WTC11 (cell line): ENCODE results near the gene RARS2. TPM values are rescaled to one million over a fixed set of nuclear protein-coding genes. Genes with fewer than 3 reads are reported as not detected.
A peak's percentile ranks its signal among the peaks of the same experiment; 100 is the strongest.

Source experiments
- ATAC-seq: fragments of 200-7000 bp; cut with Tn5 transposase; 2 replicates; pipeline ENCODE4 v1.10.0; 2021; ENCODE audit warnings: mild to moderate bottlenecking, moderate library complexity
- Bru-seq: library from RNA; stranded (reverse); fragments of 400-500 nt; gene quantifications from one replicate; lab custom pipeline; 2021; lab: Mats Ljungman, UMichigan
- CTCF ChIA-PET: fragments of 300-600 bp; sonication (Branson Sonifier 250); formaldehyde crosslinking; loops from one replicate; lab custom pipeline; 2021; ENCODE audit warnings: antibody characterized with exemption; lab: Charles Lee
- POLR2A ChIA-PET: fragments of 350-600 bp; sonication (Branson Sonifier 250); formaldehyde crosslinking; loops from one replicate; lab custom pipeline; 2021; ENCODE audit warnings: antibody characterized with exemption; lab: Charles Lee
- DNase-seq: peaks from one replicate; pipeline ENCODE4 v3.0.0; 2021; ENCODE audit warnings: low spot score
- H3K27ac Mint-ChIP-seq: 2 replicates; pipeline ENCODE4 v1.8.0; 2021; ENCODE audit warnings: mixed read lengths
- H3K27me3 Mint-ChIP-seq: 2 replicates; pipeline ENCODE4 v1.8.0; 2021; ENCODE audit warnings: low read depth, mild to moderate bottlenecking, moderate library complexity, mixed read lengths
- H3K36me3 Mint-ChIP-seq: 2 replicates; pipeline ENCODE4 v1.8.0; 2021; ENCODE audit warnings: mixed read lengths
- H3K4me1 Mint-ChIP-seq: 2 replicates; pipeline ENCODE4 v1.8.0; 2022; ENCODE audit warnings: mixed read lengths
- H3K4me3 Mint-ChIP-seq: 2 replicates; pipeline ENCODE4 v1.8.0; 2021; ENCODE audit warnings: mild to moderate bottlenecking, moderate library complexity, mixed read lengths
- H3K9me3 Mint-ChIP-seq: 2 replicates; pipeline ENCODE4 v1.8.0; 2021; ENCODE audit warnings: mixed read lengths
- ATF1 ChIP-seq: sonication (generic); formaldehyde crosslinking; IDR thresholded peaks from 2 replicates; pipeline ENCODE4 v1.8.1; 2023; ENCODE audit warnings: mild to moderate bottlenecking, moderate library complexity, missing genetic modification reagents
- ATF6 ChIP-seq: sonication (generic); formaldehyde crosslinking; IDR thresholded peaks from 2 replicates; pipeline ENCODE4 v1.8.1; 2023; ENCODE audit warnings: mild to moderate bottlenecking, missing genetic modification reagents
- CREM ChIP-seq: sonication (generic); formaldehyde crosslinking; IDR thresholded peaks from 2 replicates; pipeline ENCODE4 v1.8.1; 2022; ENCODE audit warnings: mild to moderate bottlenecking, missing genetic modification reagents, moderate library complexity
- E2F5 ChIP-seq: sonication (generic); formaldehyde crosslinking; IDR thresholded peaks from 2 replicates; pipeline ENCODE4 v1.8.1; 2022; ENCODE audit warnings: mild to moderate bottlenecking, moderate library complexity, missing genetic modification reagents
- ETV6 ChIP-seq: sonication (generic); formaldehyde crosslinking; IDR thresholded peaks from 2 replicates; pipeline ENCODE4 v1.8.1; 2022; ENCODE audit warnings: mild to moderate bottlenecking, missing genetic modification reagents
- FOXK1 ChIP-seq: sonication (generic); formaldehyde crosslinking; IDR thresholded peaks from 2 replicates; pipeline ENCODE4 v1.8.0; 2022; ENCODE audit warnings: mild to moderate bottlenecking, moderate library complexity, missing genetic modification reagents
- FOXP1 ChIP-seq: sonication (generic); formaldehyde crosslinking; IDR thresholded peaks from 2 replicates; pipeline ENCODE4 v1.8.0; 2022; ENCODE audit warnings: missing genetic modification reagents, mild to moderate bottlenecking, moderate library complexity, borderline replicate concordance
- GABPB1 ChIP-seq: sonication (generic); formaldehyde crosslinking; IDR thresholded peaks from 2 replicates; pipeline ENCODE4 v1.8.1; 2023; ENCODE audit warnings: mild to moderate bottlenecking, missing genetic modification reagents
- JUN ChIP-seq: sonication (generic); formaldehyde crosslinking; IDR thresholded peaks from 2 replicates; pipeline ENCODE4 v1.8.0; 2023; ENCODE audit warnings: mild to moderate bottlenecking, missing genetic modification reagents
- KAT7 ChIP-seq: sonication (generic); formaldehyde crosslinking; IDR thresholded peaks from 2 replicates; pipeline ENCODE4 v1.8.1; 2023; ENCODE audit warnings: missing genetic modification reagents, mild to moderate bottlenecking, borderline replicate concordance
- NFYB ChIP-seq: sonication (generic); formaldehyde crosslinking; conservative IDR thresholded peaks from 2 replicates; pipeline ENCODE4 v1.8.0; 2022; ENCODE audit warnings: low read depth, missing genetic modification reagents
- NR1H2 ChIP-seq: sonication (generic); formaldehyde crosslinking; IDR thresholded peaks from 2 replicates; pipeline ENCODE4 v1.9.0; 2021; ENCODE audit warnings: mild to moderate bottlenecking, moderate library complexity, missing genetic modification reagents
- TEAD1 ChIP-seq: sonication (generic); formaldehyde crosslinking; IDR thresholded peaks from 2 replicates; pipeline ENCODE4 v1.8.0; 2022; ENCODE audit warnings: mild to moderate bottlenecking, missing genetic modification reagents
- TEAD4 ChIP-seq: sonication (generic); formaldehyde crosslinking; IDR thresholded peaks from 2 replicates; pipeline ENCODE4 v1.8.0; 2022; ENCODE audit warnings: mild to moderate bottlenecking, missing genetic modification reagents
- ZNF232 ChIP-seq: sonication (generic); formaldehyde crosslinking; IDR thresholded peaks from 2 replicates; pipeline ENCODE4 v1.8.0; 2022; ENCODE audit warnings: mild to moderate bottlenecking, missing genetic modification reagents
- ZNF423 ChIP-seq: fragments of 250-450 bp; sonication (Bioruptor Pico); IDR thresholded peaks from 2 replicates; pipeline ENCODE4 v2.1.2; 2022; ENCODE audit warnings: mild to moderate bottlenecking, moderate library complexity
- ZNF425 ChIP-seq: fragments of 250-450 bp; sonication (Bioruptor Pico); conservative IDR thresholded peaks from 2 replicates; pipeline ENCODE4 v1.9.0; 2021; ENCODE audit warnings: mild to moderate bottlenecking
- long read RNA-seq, 3 experiments: library from RNA in 1 of 3; library from capped mRNA in 1 of 3; library from polyadenylated mRNA in 1 of 3; unstranded in 2 of 3; stranded (forward) in 1 of 3; transcript quantifications; one replicate each; pipeline ENCODE4 v2.0.0, GENCODE V29; 2021
- total RNA-seq: library from RNA; stranded (reverse); gene quantifications from 3 replicates; pipeline ENCODE4 v1.2.3, GENCODE V29; 2021
- TF ChIP-seq, protein P1 (sequence below): sonication (generic); formaldehyde crosslinking; IDR thresholded peaks from 2 replicates; pipeline ENCODE4 v1.8.1; 2022; ENCODE audit warnings: low read depth, mild to moderate bottlenecking, moderate library complexity, missing genetic modification reagents, borderline replicate concordance
- TF ChIP-seq, protein P2 (sequence below): sonication (generic); formaldehyde crosslinking; IDR thresholded peaks from 2 replicates; pipeline ENCODE4 v1.8.0; 2023; ENCODE audit warnings: missing genetic modification reagents, mild to moderate bottlenecking, borderline replicate concordance
- TF ChIP-seq, protein P3 (sequence below): sonication (generic); formaldehyde crosslinking; IDR thresholded peaks from 2 replicates; pipeline ENCODE4 v1.8.1; 2023; ENCODE audit warnings: mild to moderate bottlenecking, missing genetic modification reagents

Gene RARS2, protein sequence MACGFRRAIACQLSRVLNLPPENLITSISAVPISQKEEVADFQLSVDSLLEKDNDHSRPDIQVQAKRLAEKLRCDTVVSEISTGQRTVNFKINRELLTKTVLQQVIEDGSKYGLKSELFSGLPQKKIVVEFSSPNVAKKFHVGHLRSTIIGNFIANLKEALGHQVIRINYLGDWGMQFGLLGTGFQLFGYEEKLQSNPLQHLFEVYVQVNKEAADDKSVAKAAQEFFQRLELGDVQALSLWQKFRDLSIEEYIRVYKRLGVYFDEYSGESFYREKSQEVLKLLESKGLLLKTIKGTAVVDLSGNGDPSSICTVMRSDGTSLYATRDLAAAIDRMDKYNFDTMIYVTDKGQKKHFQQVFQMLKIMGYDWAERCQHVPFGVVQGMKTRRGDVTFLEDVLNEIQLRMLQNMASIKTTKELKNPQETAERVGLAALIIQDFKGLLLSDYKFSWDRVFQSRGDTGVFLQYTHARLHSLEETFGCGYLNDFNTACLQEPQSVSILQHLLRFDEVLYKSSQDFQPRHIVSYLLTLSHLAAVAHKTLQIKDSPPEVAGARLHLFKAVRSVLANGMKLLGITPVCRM
- total RNA-seq (31.8 to 33.3 TPM (median 32.9 TPM) in 3 replicates), Bru-seq, nascent RNA (percentile 88 among the genes with signal in this experiment)
- long read RNA-seq, experiment 1, transcript RARS2-201 (20 exons, 1,818 nt) = major isoform, 114 of 270 reads
- long read RNA-seq, experiment 1, partial matches to known transcripts = 14 of 270 reads
- long read RNA-seq, experiment 1, other reads (novel, unspliced or antisense) = 142 of 270 reads
- long read RNA-seq, experiment 2, transcript RARS2-201 (20 exons, 1,818 nt) = major isoform, 6 of 37 reads
- long read RNA-seq, experiment 2, partial matches to known transcripts = 11 of 37 reads
- long read RNA-seq, experiment 2, other reads (novel, unspliced or antisense) = 20 of 37 reads
- long read RNA-seq, experiment 3, transcript RARS2-201 (20 exons, 1,818 nt) = major isoform, 48 of 106 reads
- long read RNA-seq, experiment 3, partial matches to known transcripts = 29 of 106 reads
- long read RNA-seq, experiment 3, other reads (novel, unspliced or antisense) = 29 of 106 reads

DNA sequence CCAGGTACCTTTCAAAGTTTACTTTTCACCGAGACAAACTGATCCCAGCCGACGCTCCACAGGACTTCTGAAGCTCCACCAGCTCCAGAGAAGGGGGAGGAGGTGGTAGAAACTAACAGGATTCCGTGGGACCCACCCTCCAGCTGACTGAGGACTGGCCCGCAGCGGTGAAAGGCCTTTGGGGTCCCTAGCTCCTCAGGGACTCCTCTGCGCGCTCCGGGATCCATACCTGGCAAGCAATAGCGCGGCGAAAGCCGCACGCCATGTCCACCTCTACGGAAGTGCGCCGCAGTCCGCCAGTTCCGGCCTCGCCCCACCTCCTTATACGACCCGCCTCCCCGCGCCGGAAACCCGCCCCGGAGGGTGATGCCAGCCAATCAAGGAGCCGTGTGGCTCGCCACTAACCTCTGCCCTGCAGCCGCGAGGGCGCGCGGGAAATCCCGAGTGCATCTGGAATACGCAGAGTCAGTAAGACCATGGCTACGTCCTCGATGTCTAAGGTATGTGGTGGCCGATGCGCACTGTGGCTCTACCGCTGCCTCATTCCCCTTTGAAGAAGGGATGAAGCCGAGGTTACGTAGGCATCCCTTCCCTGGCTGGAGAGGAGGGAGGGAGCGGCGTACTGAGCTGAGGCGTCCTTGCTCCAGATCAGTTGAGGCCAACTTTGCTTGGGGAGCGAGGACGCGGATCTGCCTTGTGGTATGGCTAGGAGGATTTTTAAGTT, at the start of gene RARS2, which contains the start of gene ORC3:
TSS of gene RARS2 (minus strand) at position 295 of the 724 bp plus-strand sequence. CDS start at position 265, 30 bp downstream.
TSS of gene ORC3 (plus strand) at position 443 of the 724 bp plus-strand sequence. CDS start at position 477, 34 bp downstream.
- Mint-ChIP-seq H3K27me3 (no peaks in the 10 kb centered on the region), H3K36me3 (peaks cover 20% of the 10 kb centered on the region), H3K4me3 (peak within 1 kb of the TSS; percentile 94), H3K4me1 (peaks cover 27% of the 10 kb centered on the region), H3K27ac (peak within 1 kb of the TSS; percentile 96), H3K9me3 (peaks cover 3% of the 10 kb centered on the region; the same call in 1 of the 2 replicates)
- POLR2A ChIA-PET = interaction anchor here (0.6 kb wide), 1 partner anchor 472 kb away, joined by 3 read pairs; no protein-coding TSS in a partner anchor
- CTCF ChIA-PET = no interaction called here
- DNase-seq (peak; percentile 97), ATAC-seq (peak; percentile 99)
- TF ChIP-seq FOXP1 (CRISPR knock-in tag) (peak; percentile 91), ZNF423 (CRISPR knock-in tag) (no peak), ZNF232 (CRISPR knock-in tag) (peak; percentile 51; the same call in 1 of the 2 replicates), CREM (CRISPR knock-in tag) (peak; percentile 36; the same call in 1 of the 2 replicates), TEAD4 (CRISPR knock-in tag) (no peak), ATF6 (no peak), KAT7 (CRISPR knock-in tag) (peak; percentile 88), TEAD1 (CRISPR knock-in tag) (peak; percentile 95), E2F5 (CRISPR knock-in tag) (peak; percentile 86), GABPB1 (peak; percentile 87), NFYB (CRISPR knock-in tag) (peak; percentile 94), JUN (CRISPR knock-in tag) (0 out of 2 replicates have a peak, but pooled peaks have one; percentile 59), NR1H2 (CRISPR knock-in tag) (no peak), ZNF425 (no peak), ETV6 (CRISPR knock-in tag) (peak; percentile 79; the same call in 1 of the 2 replicates), FOXK1 (peak; percentile 91), ATF1 (CRISPR knock-in tag) (no peak)
- TF ChIP-seq, protein P1, sequence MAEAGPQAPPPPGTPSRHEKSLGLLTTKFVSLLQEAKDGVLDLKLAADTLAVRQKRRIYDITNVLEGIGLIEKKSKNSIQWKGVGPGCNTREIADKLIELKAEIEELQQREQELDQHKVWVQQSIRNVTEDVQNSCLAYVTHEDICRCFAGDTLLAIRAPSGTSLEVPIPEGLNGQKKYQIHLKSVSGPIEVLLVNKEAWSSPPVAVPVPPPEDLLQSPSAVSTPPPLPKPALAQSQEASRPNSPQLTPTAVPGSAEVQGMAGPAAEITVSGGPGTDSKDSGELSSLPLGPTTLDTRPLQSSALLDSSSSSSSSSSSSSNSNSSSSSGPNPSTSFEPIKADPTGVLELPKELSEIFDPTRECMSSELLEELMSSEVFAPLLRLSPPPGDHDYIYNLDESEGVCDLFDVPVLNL (CRISPR knock-in tag) = peak; percentile 90
- TF ChIP-seq, protein P2, sequence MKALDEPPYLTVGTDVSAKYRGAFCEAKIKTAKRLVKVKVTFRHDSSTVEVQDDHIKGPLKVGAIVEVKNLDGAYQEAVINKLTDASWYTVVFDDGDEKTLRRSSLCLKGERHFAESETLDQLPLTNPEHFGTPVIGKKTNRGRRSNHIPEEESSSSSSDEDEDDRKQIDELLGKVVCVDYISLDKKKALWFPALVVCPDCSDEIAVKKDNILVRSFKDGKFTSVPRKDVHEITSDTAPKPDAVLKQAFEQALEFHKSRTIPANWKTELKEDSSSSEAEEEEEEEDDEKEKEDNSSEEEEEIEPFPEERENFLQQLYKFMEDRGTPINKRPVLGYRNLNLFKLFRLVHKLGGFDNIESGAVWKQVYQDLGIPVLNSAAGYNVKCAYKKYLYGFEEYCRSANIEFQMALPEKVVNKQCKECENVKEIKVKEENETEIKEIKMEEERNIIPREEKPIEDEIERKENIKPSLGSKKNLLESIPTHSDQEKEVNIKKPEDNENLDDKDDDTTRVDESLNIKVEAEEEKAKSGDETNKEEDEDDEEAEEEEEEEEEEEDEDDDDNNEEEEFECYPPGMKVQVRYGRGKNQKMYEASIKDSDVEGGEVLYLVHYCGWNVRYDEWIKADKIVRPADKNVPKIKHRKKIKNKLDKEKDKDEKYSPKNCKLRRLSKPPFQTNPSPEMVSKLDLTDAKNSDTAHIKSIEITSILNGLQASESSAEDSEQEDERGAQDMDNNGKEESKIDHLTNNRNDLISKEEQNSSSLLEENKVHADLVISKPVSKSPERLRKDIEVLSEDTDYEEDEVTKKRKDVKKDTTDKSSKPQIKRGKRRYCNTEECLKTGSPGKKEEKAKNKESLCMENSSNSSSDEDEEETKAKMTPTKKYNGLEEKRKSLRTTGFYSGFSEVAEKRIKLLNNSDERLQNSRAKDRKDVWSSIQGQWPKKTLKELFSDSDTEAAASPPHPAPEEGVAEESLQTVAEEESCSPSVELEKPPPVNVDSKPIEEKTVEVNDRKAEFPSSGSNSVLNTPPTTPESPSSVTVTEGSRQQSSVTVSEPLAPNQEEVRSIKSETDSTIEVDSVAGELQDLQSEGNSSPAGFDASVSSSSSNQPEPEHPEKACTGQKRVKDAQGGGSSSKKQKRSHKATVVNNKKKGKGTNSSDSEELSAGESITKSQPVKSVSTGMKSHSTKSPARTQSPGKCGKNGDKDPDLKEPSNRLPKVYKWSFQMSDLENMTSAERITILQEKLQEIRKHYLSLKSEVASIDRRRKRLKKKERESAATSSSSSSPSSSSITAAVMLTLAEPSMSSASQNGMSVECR (CRISPR knock-in tag) = peak; percentile 91; the same call in 1 of the 2 replicates
- TF ChIP-seq, protein P3, sequence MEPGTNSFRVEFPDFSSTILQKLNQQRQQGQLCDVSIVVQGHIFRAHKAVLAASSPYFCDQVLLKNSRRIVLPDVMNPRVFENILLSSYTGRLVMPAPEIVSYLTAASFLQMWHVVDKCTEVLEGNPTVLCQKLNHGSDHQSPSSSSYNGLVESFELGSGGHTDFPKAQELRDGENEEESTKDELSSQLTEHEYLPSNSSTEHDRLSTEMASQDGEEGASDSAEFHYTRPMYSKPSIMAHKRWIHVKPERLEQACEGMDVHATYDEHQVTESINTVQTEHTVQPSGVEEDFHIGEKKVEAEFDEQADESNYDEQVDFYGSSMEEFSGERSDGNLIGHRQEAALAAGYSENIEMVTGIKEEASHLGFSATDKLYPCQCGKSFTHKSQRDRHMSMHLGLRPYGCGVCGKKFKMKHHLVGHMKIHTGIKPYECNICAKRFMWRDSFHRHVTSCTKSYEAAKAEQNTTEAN = no peak; the same call in 1 of the 2 replicates
